ENCODE results near the gene WWOX.

Gene WWOX

GRCh38 chr16:78635807-78636206, 536.4 kb downstream of the WWOX start:
- DNase-seq: no peak

- no peak for DNase-seq
Observed at GRCh38 chr16:78638371-78638770, 538.9 kb downstream of the WWOX start.

- DNase-seq: no peak
Observed at GRCh38 chr16:78639775-78640174, 540.3 kb downstream of the WWOX start.

- DNase-seq: no peak
Observed at GRCh38 chr16:78640886-78641285, 541.4 kb downstream of the WWOX start.

GRCh38 chr16:78641433-78641832, 542.0 kb downstream of the WWOX start:
- no peak for DNase-seq

GRCh38 chr16:78642621-78643285, 543.3 kb downstream of the WWOX start:
- no peak for DNase-seq

- DNase-seq: no peak
Observed at GRCh38 chr16:78645657-78646056, 546.2 kb downstream of the WWOX start.

- no peak for DNase-seq
Observed at GRCh38 chr16:78647019-78647418, 547.6 kb downstream of the WWOX start.

- DNase-seq: no peak
Observed at GRCh38 chr16:78647491-78647890, 548.0 kb downstream of the WWOX start.

GRCh38 chr16:78648517-78648916, 549.1 kb downstream of the WWOX start:
- no peak for DNase-seq

- no peak for DNase-seq
Observed at GRCh38 chr16:78650339-78651074, 551.1 kb downstream of the WWOX start.

- no peak for DNase-seq
Observed at GRCh38 chr16:78654929-78655328, 555.5 kb downstream of the WWOX start.

- DNase-seq: no peak
Observed at GRCh38 chr16:78655331-78656113, 556.1 kb downstream of the WWOX start.

- no peak for DNase-seq
Observed at GRCh38 chr16:78656887-78657286, 557.4 kb downstream of the WWOX start.

- DNase-seq: no peak
Observed at GRCh38 chr16:78659216-78659615, 559.8 kb downstream of the WWOX start.

GRCh38 chr16:78659668-78660217, 560.3 kb downstream of the WWOX start:
- no peak for DNase-seq

GRCh38 chr16:78660795-78661194, 561.3 kb downstream of the WWOX start:
- DNase-seq: no peak

GRCh38 chr16:78663690-78664089, 564.2 kb downstream of the WWOX start:
- no peak for DNase-seq

GRCh38 chr16:78664811-78665772, 565.6 kb downstream of the WWOX start:
- no peak for DNase-seq

GRCh38 chr16:78666318-78666717, 566.9 kb downstream of the WWOX start:
- DNase-seq: no peak

GRCh38 chr16:78667675-78668074, 568.2 kb downstream of the WWOX start:
- DNase-seq: no peak

GRCh38 chr16:78668393-78668792, 568.9 kb downstream of the WWOX start:
- no peak for DNase-seq

Measured in stimulated activated naive CD4-positive, alpha-beta T cell (primary cell).